Endometrial microvascular endothelial cells (primary cell): ENCODE measurements around the gene ATXN10. TPM values are rescaled to one million over a fixed set of nuclear protein-coding genes. Genes with fewer than 3 reads are reported as not detected.
"Not testable (repeated sequence)": the region's sequence is repeated elsewhere in the genome, so short reads cannot be mapped to it uniquely, and the experiment has no call there.

Source experiments
- in situ Hi-C: cut with HindIII; loops from 2 replicates; pipeline ENCODE4 v1.10.0; 2017; ENCODE audit warnings: low sequenced_read_pairs, low pct_unique_long_range_greater_than_20kb; ENCODE audit errors: inconsistent ontology term
- total RNA-seq: library from RNA; depleted of rRNA; stranded (reverse); fragments of >200 nt; gene quantifications from one replicate; pipeline ENCODE4 v1.2.3, GENCODE V29; 2015; ENCODE audit errors: inconsistent ontology term

ATXN10 gene
- total RNA-seq, 1 donor from 2014 or later, result 132 TPM

GRCh38 chr22:45673482-45674175, 2.0 kb downstream of the ATXN10 start:
- in situ Hi-C loops, result no loop called here

GRCh38 chr22:45676024-45676423, 4.4 kb downstream of the ATXN10 start:
- in situ Hi-C loops, result no loop called here

- in situ Hi-C loops, result no loop called here
Observed at GRCh38 chr22:45677063-45677462, 5.4 kb downstream of the ATXN10 start.

GRCh38 chr22:45678961-45679912, 7.6 kb downstream of the ATXN10 start:
- in situ Hi-C loops, result no loop called here

GRCh38 chr22:45680932-45681700, 9.5 kb downstream of the ATXN10 start:
- in situ Hi-C loops, result no loop called here

GRCh38 chr22:45682064-45682463, 10.4 kb downstream of the ATXN10 start:
- in situ Hi-C loops, result no loop called here

GRCh38 chr22:45682773-45683172, 11.1 kb downstream of the ATXN10 start:
- in situ Hi-C loops, result not testable (repeated sequence)

GRCh38 chr22:45683248-45683647, 11.6 kb downstream of the ATXN10 start:
- in situ Hi-C loops, result no loop called here

GRCh38 chr22:45683680-45684079, 12.0 kb downstream of the ATXN10 start:
- in situ Hi-C loops, result no loop called here

GRCh38 chr22:45684169-45684568, 12.5 kb downstream of the ATXN10 start:
- in situ Hi-C loops, result no loop called here

- in situ Hi-C loops, result no loop called here
Observed at GRCh38 chr22:45684752-45685574, 13.3 kb downstream of the ATXN10 start.

GRCh38 chr22:45686004-45686403, 14.4 kb downstream of the ATXN10 start:
- in situ Hi-C loops, result no loop called here

- in situ Hi-C loops, result no loop called here
Observed at GRCh38 chr22:45686836-45687235, 15.2 kb downstream of the ATXN10 start.

GRCh38 chr22:45688600-45689080, 17.0 kb downstream of the ATXN10 start:
- in situ Hi-C loops, result no loop called here

GRCh38 chr22:45689211-45689610, 17.6 kb downstream of the ATXN10 start:
- in situ Hi-C loops, result no loop called here

- in situ Hi-C loops, result no loop called here
Observed at GRCh38 chr22:45690008-45690407, 18.4 kb downstream of the ATXN10 start.

- in situ Hi-C loops, result no loop called here
Observed at GRCh38 chr22:45692549-45692948, 20.9 kb downstream of the ATXN10 start.

- in situ Hi-C loops, result no loop called here
Observed at GRCh38 chr22:45693835-45694234, 22.2 kb downstream of the ATXN10 start.
